Activated CD4-positive, alpha-beta T cell treated with anti-CD3 and anti-CD28 coated beads, Interleukin-2, Interleukin-6, amounts not matched to agents 100 ng/mL and 50 ng/mL, durations not matched to agents 16 hours and 8 hours (primary cell): ENCODE data around the gene DERL2.
A peak's percentile ranks its signal among the peaks of the same experiment; 100 is the strongest.

Source experiments
- DNase-seq: peaks from one replicate; pipeline ENCODE4 v3.0.0-alpha.2; 2020

Gene DERL2

GRCh38 chr17:5485270-5486205 lies at the start of gene DERL2:
Gene DERL2, minus strand, starts transcription at chr17:5486178. Its CDS starts 17 bp downstream, at chr17:5486161.
- DNase-seq = no peak

GRCh38 chr17:5535436-5535835 lies 49.5 kb upstream of the DERL2 start:
- no peak for DNase-seq

GRCh38 chr17:5533486-5534315 lies 47.7 kb upstream of the DERL2 start:
- no peak for DNase-seq

GRCh38 chr17:5532581-5532980 lies 46.6 kb upstream of the DERL2 start:
- DNase-seq = no peak

GRCh38 chr17:5531085-5531418 lies 45.1 kb upstream of the DERL2 start:
- DNase-seq = no peak

GRCh38 chr17:5530265-5531084 lies 44.5 kb upstream of the DERL2 start:
- DNase-seq = no peak

- no peak for DNase-seq
These were observed 41.7 kb upstream of the DERL2 start for GRCh38 chr17:5527601-5528250.

GRCh38 chr17:5526821-5527598 lies 41.0 kb upstream of the DERL2 start:
- peak; percentile 79 for DNase-seq

GRCh38 chr17:5523249-5523648 lies 37.3 kb upstream of the DERL2 start:
- no peak for DNase-seq

- no peak for DNase-seq
These were observed 36.5 kb upstream of the DERL2 start for GRCh38 chr17:5522476-5522875.

- DNase-seq = no peak
These were observed 30.2 kb upstream of the DERL2 start for GRCh38 chr17:5516060-5516792.

GRCh38 chr17:5514976-5515375 lies 29.0 kb upstream of the DERL2 start:
- no peak for DNase-seq

GRCh38 chr17:5513628-5514027 lies 27.6 kb upstream of the DERL2 start:
- DNase-seq = peak; percentile 25

- no peak for DNase-seq
These were observed 25.6 kb upstream of the DERL2 start for GRCh38 chr17:5511401-5512225.

- no peak for DNase-seq
These were observed 24.8 kb upstream of the DERL2 start for GRCh38 chr17:5510771-5511170.

GRCh38 chr17:5509482-5509881 lies 23.5 kb upstream of the DERL2 start:
- DNase-seq = no peak

GRCh38 chr17:5508810-5509209 lies 22.8 kb upstream of the DERL2 start:
- DNase-seq = no peak

- no peak for DNase-seq
These were observed 20.3 kb upstream of the DERL2 start for GRCh38 chr17:5506307-5506706.

- no peak for DNase-seq
These were observed 16.6 kb upstream of the DERL2 start for GRCh38 chr17:5502552-5502951.

- DNase-seq = no peak
These were observed 15.7 kb upstream of the DERL2 start for GRCh38 chr17:5501685-5502084.
